KMS-11 (cell line): ENCODE data around the gene EPHA6.

Experiments
- H2AFZ ChIP-seq: fragments of 200-600 bp; sonication (generic); 2 replicates; pipeline ENCODE4 v1.6.1; 2016; ENCODE audit warnings: antibody characterized with exemption, mixed run types, low read depth
- H3K27ac ChIP-seq: fragments of 200-600 bp; sonication (generic); 2 replicates; pipeline ENCODE4 v1.6.1; 2016; ENCODE audit warnings: mild to moderate bottlenecking, mixed run types
- H3K27me3 ChIP-seq: fragments of 200-600 bp; sonication (generic); 2 replicates; pipeline ENCODE4 v1.6.1; 2017; ENCODE audit warnings: mild to moderate bottlenecking, low read depth, mixed run types, moderate library complexity; ENCODE audit not compliant: insufficient read depth
- H3K36me3 ChIP-seq: fragments of 200-600 bp; sonication (generic); 2 replicates; pipeline ENCODE4 v1.6.1; 2017; ENCODE audit warnings: mild to moderate bottlenecking, mixed run types; ENCODE audit not compliant: insufficient read depth
- H3K4me1 ChIP-seq: fragments of 200-600 bp; sonication (generic); 2 replicates; pipeline ENCODE4 v1.6.1; 2016; ENCODE audit warnings: mild to moderate bottlenecking, low read depth, mixed run types; ENCODE audit not compliant: poor library complexity, severe bottlenecking
- H3K4me2 ChIP-seq: fragments of 200-600 bp; sonication (generic); 2 replicates; pipeline ENCODE4 v1.7.0; 2016; ENCODE audit warnings: mild to moderate bottlenecking, mixed run types
- H3K4me3 ChIP-seq: fragments of 200-600 bp; sonication (generic); IDR thresholded peaks from 2 replicates; pipeline ENCODE4 v1.6.1; 2017; ENCODE audit warnings: low read depth, low read length, mixed read lengths; ENCODE audit not compliant: insufficient read depth
- H3K79me2 ChIP-seq: fragments of 200-600 bp; sonication (generic); 2 replicates; pipeline ENCODE4 v1.6.1; 2016; ENCODE audit warnings: low read depth, mixed run types; ENCODE audit not compliant: insufficient read depth
- H3K9ac ChIP-seq: fragments of 200-600 bp; sonication (generic); 2 replicates; pipeline ENCODE4 v1.6.1; 2016; ENCODE audit warnings: mild to moderate bottlenecking, mixed run types
- H4K20me1 ChIP-seq: fragments of 200-600 bp; sonication (generic); 2 replicates; pipeline ENCODE4 v1.6.1; 2016; ENCODE audit warnings: mild to moderate bottlenecking, mixed run types; ENCODE audit not compliant: insufficient read depth
- TF ChIP-seq, protein P1 (sequence below): fragments of 200-600 bp; sonication (generic); conservative IDR thresholded peaks from 2 replicates; pipeline ENCODE4 v1.6.1; 2017; ENCODE audit warnings: low read depth, mild to moderate bottlenecking, antibody characterized with exemption, low read length, moderate library complexity, mixed read lengths

EPHA6 gene

DNA sequence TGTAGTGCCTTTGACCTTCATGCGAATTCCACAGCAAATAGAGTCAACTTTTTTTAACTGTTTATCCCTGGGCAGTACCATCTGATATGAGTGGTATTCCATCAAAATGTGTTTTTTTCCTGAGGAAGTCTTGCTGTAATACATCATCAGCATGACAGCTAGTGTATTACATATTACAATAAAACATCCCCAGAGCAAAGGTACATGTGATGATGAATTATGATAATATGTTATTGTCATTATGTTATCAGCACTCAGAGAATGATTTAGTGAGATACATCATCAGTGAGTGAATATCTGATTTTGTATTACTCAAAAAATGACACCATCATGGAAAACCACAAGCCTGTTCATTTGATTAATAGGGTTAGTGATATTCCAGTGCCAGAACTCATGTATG is 880.5 kb downstream of the EPHA6 start:
- H3K27me3 ChIP-seq, result no peaks in the 10 kb centered on the region
- no peaks in the 10 kb centered on the region for H3K36me3 ChIP-seq
- TF ChIP-seq, protein P1, sequence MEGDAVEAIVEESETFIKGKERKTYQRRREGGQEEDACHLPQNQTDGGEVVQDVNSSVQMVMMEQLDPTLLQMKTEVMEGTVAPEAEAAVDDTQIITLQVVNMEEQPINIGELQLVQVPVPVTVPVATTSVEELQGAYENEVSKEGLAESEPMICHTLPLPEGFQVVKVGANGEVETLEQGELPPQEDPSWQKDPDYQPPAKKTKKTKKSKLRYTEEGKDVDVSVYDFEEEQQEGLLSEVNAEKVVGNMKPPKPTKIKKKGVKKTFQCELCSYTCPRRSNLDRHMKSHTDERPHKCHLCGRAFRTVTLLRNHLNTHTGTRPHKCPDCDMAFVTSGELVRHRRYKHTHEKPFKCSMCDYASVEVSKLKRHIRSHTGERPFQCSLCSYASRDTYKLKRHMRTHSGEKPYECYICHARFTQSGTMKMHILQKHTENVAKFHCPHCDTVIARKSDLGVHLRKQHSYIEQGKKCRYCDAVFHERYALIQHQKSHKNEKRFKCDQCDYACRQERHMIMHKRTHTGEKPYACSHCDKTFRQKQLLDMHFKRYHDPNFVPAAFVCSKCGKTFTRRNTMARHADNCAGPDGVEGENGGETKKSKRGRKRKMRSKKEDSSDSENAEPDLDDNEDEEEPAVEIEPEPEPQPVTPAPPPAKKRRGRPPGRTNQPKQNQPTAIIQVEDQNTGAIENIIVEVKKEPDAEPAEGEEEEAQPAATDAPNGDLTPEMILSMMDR, result no peak
- no peaks in the 10 kb centered on the region for H3K4me1 ChIP-seq
- H3K9ac ChIP-seq, result no peak overlapping the region
- H2AFZ ChIP-seq, result no peak overlapping the region
- no peak overlapping the region for H3K4me3 ChIP-seq
- no peaks in the 10 kb centered on the region for H4K20me1 ChIP-seq
- no peak overlapping the region for H3K4me2 ChIP-seq
- H3K79me2 ChIP-seq, result no peaks in the 10 kb centered on the region
- H3K27ac ChIP-seq, result no peak overlapping the region

DNA sequence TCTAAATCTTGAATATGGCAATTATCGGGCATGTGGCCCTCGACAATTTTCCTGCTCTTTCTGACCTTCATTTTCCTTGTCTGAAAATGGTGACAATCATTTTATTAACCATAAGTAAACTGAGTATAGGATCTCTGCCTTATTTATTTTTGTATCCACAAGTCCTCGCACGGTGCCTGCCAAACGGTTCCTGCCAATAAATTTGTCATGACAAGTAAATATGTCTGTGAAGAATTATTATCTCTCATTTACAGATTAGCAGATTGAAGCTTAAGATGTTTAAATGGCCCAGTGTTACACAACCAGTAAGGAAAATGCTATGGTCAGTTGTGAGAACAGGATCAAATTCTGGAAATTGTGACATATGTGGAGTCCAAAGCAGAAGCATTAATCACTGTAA is 884.3 kb downstream of the EPHA6 start:
- TF ChIP-seq, protein P1, result no peak
- no peaks in the 10 kb centered on the region for H3K79me2 ChIP-seq
- no peak overlapping the region for H2AFZ ChIP-seq
- H4K20me1 ChIP-seq, result no peaks in the 10 kb centered on the region
- no peak overlapping the region for H3K4me3 ChIP-seq
- H3K36me3 ChIP-seq, result no peaks in the 10 kb centered on the region
- no peak overlapping the region for H3K27ac ChIP-seq
- no peaks in the 10 kb centered on the region for H3K27me3 ChIP-seq
- H3K4me1 ChIP-seq, result no peaks in the 10 kb centered on the region
- no peak overlapping the region for H3K4me2 ChIP-seq
- H3K9ac ChIP-seq, result no peak overlapping the region

DNA sequence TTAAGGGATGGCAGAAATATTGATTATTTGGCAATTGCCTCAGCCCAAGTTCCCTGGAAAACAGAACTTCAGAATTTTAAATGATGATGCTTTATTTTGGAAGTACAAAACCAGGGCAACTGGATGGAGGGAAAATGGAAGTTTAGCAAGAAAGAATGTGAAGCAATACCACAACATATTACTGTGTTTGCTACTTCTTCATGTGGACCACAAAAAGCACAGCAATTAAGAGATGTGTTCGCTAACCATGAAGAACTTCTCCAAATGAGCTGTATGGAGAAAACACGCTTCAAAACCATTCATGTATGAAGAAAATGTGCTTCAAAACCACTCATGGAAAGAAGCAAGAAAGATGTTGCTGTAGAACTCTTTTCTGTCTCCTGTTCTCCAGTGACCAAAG is 885.5 kb downstream of the EPHA6 start:
- H2AFZ ChIP-seq, result no peak overlapping the region
- no peak overlapping the region for H3K4me2 ChIP-seq
- H3K9ac ChIP-seq, result no peak overlapping the region
- H3K4me3 ChIP-seq, result no peak overlapping the region
- no peaks in the 10 kb centered on the region for H3K4me1 ChIP-seq
- H3K79me2 ChIP-seq, result no peaks in the 10 kb centered on the region
- H3K27ac ChIP-seq, result no peak overlapping the region
- no peaks in the 10 kb centered on the region for H4K20me1 ChIP-seq
- no peaks in the 10 kb centered on the region for H3K27me3 ChIP-seq
- TF ChIP-seq, protein P1, result no peak
- no peaks in the 10 kb centered on the region for H3K36me3 ChIP-seq

DNA sequence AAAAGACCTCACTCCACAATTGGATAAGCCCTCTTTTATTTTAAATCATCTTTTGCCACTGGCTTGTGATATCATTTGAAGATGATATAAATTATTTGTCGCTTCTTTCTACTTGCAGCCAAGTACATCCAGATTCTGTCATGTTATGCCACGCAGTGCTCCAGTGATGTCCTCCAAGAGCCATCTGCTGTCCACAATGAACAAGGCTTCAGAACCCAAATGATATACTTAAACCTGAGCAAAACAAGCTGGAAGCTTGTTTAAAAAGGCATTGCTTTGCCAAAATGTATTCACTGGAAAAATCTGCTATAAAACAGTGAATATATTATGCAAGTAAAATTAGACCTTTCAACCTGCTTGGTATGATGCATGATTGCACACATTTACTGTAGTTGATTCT is 891.4 kb downstream of the EPHA6 start:
- no peak overlapping the region for H3K4me2 ChIP-seq
- no peak overlapping the region for H3K27ac ChIP-seq
- TF ChIP-seq, protein P1, result no peak
- no peaks in the 10 kb centered on the region for H3K36me3 ChIP-seq
- no peaks in the 10 kb centered on the region for H3K79me2 ChIP-seq
- no peak overlapping the region for H2AFZ ChIP-seq
- no peaks in the 10 kb centered on the region for H3K4me1 ChIP-seq
- no peaks in the 10 kb centered on the region for H3K27me3 ChIP-seq
- H3K4me3 ChIP-seq, result no peak overlapping the region
- no peak overlapping the region for H3K9ac ChIP-seq
- H4K20me1 ChIP-seq, result no peaks in the 10 kb centered on the region

DNA sequence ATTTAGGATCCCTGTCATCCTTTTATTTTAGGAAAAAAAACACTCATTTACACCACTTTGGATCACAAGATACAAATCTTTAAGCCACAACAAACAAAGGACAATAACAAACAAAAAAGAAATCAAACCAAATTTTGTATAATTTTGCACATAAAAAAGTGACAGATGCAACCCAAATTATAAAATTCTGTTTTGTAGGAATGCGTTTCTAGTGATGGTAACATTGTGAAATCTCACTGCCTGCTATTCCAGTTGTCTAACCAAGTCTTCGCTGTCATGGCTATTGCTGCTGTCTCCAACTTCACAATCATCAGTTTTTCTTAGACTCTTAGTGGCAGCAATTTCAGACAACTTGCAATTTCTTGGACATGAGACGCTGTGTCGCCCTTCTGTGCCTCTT is 891.8 kb downstream of the EPHA6 start:
- H3K4me3 ChIP-seq, result no peak overlapping the region
- H3K4me2 ChIP-seq, result no peak overlapping the region
- H3K27me3 ChIP-seq, result no peaks in the 10 kb centered on the region
- H3K79me2 ChIP-seq, result no peaks in the 10 kb centered on the region
- no peak overlapping the region for H2AFZ ChIP-seq
- H4K20me1 ChIP-seq, result no peaks in the 10 kb centered on the region
- H3K36me3 ChIP-seq, result no peaks in the 10 kb centered on the region
- no peaks in the 10 kb centered on the region for H3K4me1 ChIP-seq
- no peak overlapping the region for H3K27ac ChIP-seq
- H3K9ac ChIP-seq, result no peak overlapping the region
- TF ChIP-seq, protein P1, result no peak
